PC-3 (cell line): ENCODE measurements around the gene CCDC87. TPM values are rescaled to one million over a fixed set of nuclear protein-coding genes. Genes with fewer than 3 reads are reported as not detected.

ENCODE experiments used
- ATAC-seq: fragments of 200-7000 bp; cut with Tn5 transposase; 2 replicates; pipeline ENCODE4 v1.9.1; 2020; ENCODE audit warnings: mild to moderate bottlenecking, moderate library complexity
- BruUV-seq: library from RNA; stranded (reverse); fragments of 400-500 nt; replicated peaks from 2 replicates; lab custom pipeline; 2021; lab: Mats Ljungman, UMichigan
- CTCF ChIA-PET: fragments of 300-600 bp; sonication (Branson Sonifier 250); formaldehyde crosslinking; loops from one replicate; lab custom pipeline; 2022; ENCODE audit warnings: antibody characterized with exemption; lab: Charles Lee
- POLR2A ChIA-PET: fragments of 300-600 bp; sonication (Branson Sonifier 250); formaldehyde crosslinking; loops from one replicate; lab custom pipeline; 2022; ENCODE audit warnings: antibody characterized with exemption; ENCODE audit not compliant: unreplicated experiment; lab: Charles Lee
- DNase-seq: peaks from one replicate; pipeline ENCODE4 v3.0.0-alpha.2; 2015
- H2AFZ ChIP-seq: fragments of 300-600 bp; sonication (generic); 2 replicates; pipeline ENCODE4 v1.6.0; 2016; ENCODE audit warnings: antibody characterized with exemption, low read length
- H3F3A ChIP-seq: fragments of 300-600 bp; sonication (generic); one replicate; pipeline ENCODE4 v1.6.0; 2017; ENCODE audit warnings: antibody characterized with exemption, low read length, control low read depth, mild to moderate bottlenecking; ENCODE audit not compliant: unreplicated experiment
- H3K27ac ChIP-seq: fragments of 300-600 bp; sonication (generic); 2 replicates; pipeline ENCODE4 v1.5.1; 2016; ENCODE audit warnings: mild to moderate bottlenecking, low read length
- H3K27me3 ChIP-seq: fragments of 300-600 bp; sonication (generic); 2 replicates; pipeline ENCODE4 v1.6.1; 2016; ENCODE audit warnings: low read length, mixed read lengths
- H3K36me3 ChIP-seq: fragments of 300-600 bp; sonication (generic); 2 replicates; pipeline ENCODE4 v1.6.1; 2016; ENCODE audit warnings: low read depth, mixed run types, low read length, mixed read lengths
- H3K4me1 ChIP-seq: fragments of 300-600 bp; sonication (generic); 2 replicates; pipeline ENCODE4 v1.5.1; 2016; ENCODE audit warnings: low read length; ENCODE audit not compliant: insufficient read depth
- H3K4me2 ChIP-seq: fragments of 300-600 bp; sonication (generic); 2 replicates; pipeline ENCODE4 v1.6.0; 2016; ENCODE audit warnings: low read length
- H3K4me3 ChIP-seq: fragments of 300-600 bp; sonication (generic); 2 replicates; pipeline ENCODE4 v1.5.1; 2016; ENCODE audit warnings: mild to moderate bottlenecking, low read length, mixed read lengths
- H3K79me2 ChIP-seq: fragments of 300-600 bp; sonication (generic); 2 replicates; pipeline ENCODE4 v1.6.1; 2017; ENCODE audit warnings: low read length, mixed read lengths
- H3K9ac ChIP-seq: fragments of 300-600 bp; sonication (generic); 2 replicates; pipeline ENCODE4 v1.6.0; 2016; ENCODE audit warnings: mild to moderate bottlenecking, low read length
- H3K9me2 ChIP-seq: fragments of 300-600 bp; sonication (generic); replicated peaks from 2 replicates; pipeline ENCODE4 v1.6.1; 2016; ENCODE audit warnings: mixed run types, low read length, mixed read lengths
- H3K9me3 ChIP-seq: fragments of 300-600 bp; sonication (generic); 2 replicates; pipeline ENCODE4 v1.6.1; 2016; ENCODE audit warnings: low read length, mixed read lengths
- H4K20me1 ChIP-seq: fragments of 300-600 bp; sonication (generic); 2 replicates; pipeline ENCODE4 v1.6.1; 2016; ENCODE audit warnings: low read length, mixed read lengths
- CTCF ChIP-seq: fragments of 300-600 bp; sonication (generic); conservative IDR thresholded peaks from 2 replicates; pipeline ENCODE4 v1.5.1; 2017; ENCODE audit warnings: antibody characterized with exemption, low read depth, mild to moderate bottlenecking, low read length
- EZH2 ChIP-seq: fragments of 300-600 bp; sonication (generic); IDR thresholded peaks from one replicate; pipeline ENCODE4 v1.6.1; 2017; ENCODE audit warnings: antibody characterized with exemption, mild to moderate bottlenecking, low read length; ENCODE audit not compliant: unreplicated experiment
- EZH2phosphoT487 ChIP-seq: fragments of 300-600 bp; sonication (generic); IDR thresholded peaks from 2 replicates; pipeline ENCODE4 v1.6.1; 2018; ENCODE audit warnings: mild to moderate bottlenecking, antibody characterized with exemption, low read length, borderline replicate concordance
- intact Hi-C: fragments of 100-400 bp; cut with micrococcal nuclease; formaldehyde crosslinking; loops from 2 replicates; pipeline ENCODE4 v1.9.0; 2023
- total RNA-seq: library from RNA; depleted of rRNA; stranded (reverse); fragments of >200 nt; gene quantifications from 2 replicates; pipeline ENCODE4 v1.2.3, GENCODE V29; 2014

Gene CCDC87
- total RNA-seq, 1 experiment from 2014 or later = 0.69 TPM

GRCh38 chr11:66617155-66617834, 24.4 kb upstream of the CCDC87 start:
- Histone ChIP-seq H3K9ac (peak overlapping the region; percentile 94), H2AFZ (no peak overlapping the region), H3K4me2 (peak overlapping the region; percentile 88), H3K27ac (peak overlapping the region; percentile 72), H3K36me3 (peaks cover 35% of the 10 kb centered on the region), H3K9me3 (no peaks in the 10 kb centered on the region), H3K27me3 (no peaks in the 10 kb centered on the region), H4K20me1 (peaks cover 51% of the 10 kb centered on the region), H3K79me2 (peaks cover 71% of the 10 kb centered on the region), H3K4me1 (peaks cover 31% of the 10 kb centered on the region), H3F3A (no peaks in the 10 kb centered on the region), H3K4me3 (peak overlapping the region; percentile 89), H3K9me2 (no peaks in the 10 kb centered on the region)
- ATAC-seq (peak; percentile 9), DNase-seq (peak; percentile 44)
- intact Hi-C loops = loop anchor here (2.0 kb wide), 3 partner anchors 22 to 70 kb away; partner anchors contain the start of genes ACTN3, CCDC87, CCS and RBM4
- POLR2A ChIA-PET = interaction anchor here (0.5 to 1.5 kb wide), 7 partner anchors 19 to 151 kb away, joined by 3 to 20 read pairs (median 3); partner anchors contain the start of genes DPP3, RBM4 and ZDHHC24
- CTCF ChIA-PET = no interaction called here
- BruUV-seq = no TSS peak
- TF ChIP-seq EZH2phosphoT487 (no peak), CTCF (no peak), EZH2 (no peak)

- TSS peak; percentile 39 for BruUV-seq
- Histone ChIP-seq H3K27me3 (no peaks in the 10 kb centered on the region), H2AFZ (peak within 1 kb of the TSS; percentile 71), H3K4me1 (peaks cover 34% of the 10 kb centered on the region), H3F3A (no peaks in the 10 kb centered on the region), H3K4me2 (peak within 1 kb of the TSS; percentile 88), H3K27ac (peak within 1 kb of the TSS; percentile 77), H4K20me1 (peaks cover 44% of the 10 kb centered on the region), H3K36me3 (peaks cover 31% of the 10 kb centered on the region), H3K79me2 (peaks cover 64% of the 10 kb centered on the region), H3K9me3 (no peaks in the 10 kb centered on the region), H3K9me2 (no peaks in the 10 kb centered on the region), H3K9ac (peak within 1 kb of the TSS; percentile 94), H3K4me3 (peak within 1 kb of the TSS; percentile 89)
- DNase-seq (peak; percentile 100), ATAC-seq (peak; percentile 94)
- intact Hi-C loops = loop anchor here (2.0 kb wide), 3 partner anchors 22 to 70 kb away; partner anchors contain the start of genes ACTN3, CCDC87, CCS and RBM4
- ChIA-PET POLR2A (interaction anchor here (0.5 to 1.5 kb wide), 11 partner anchors 18 to 192 kb away, joined by 3 to 20 read pairs (median 3); partner anchors contain the start of genes DPP3, RBM4, RBM4B and ZDHHC24), CTCF (interaction anchor here (0.6 kb wide), 2 partner anchors 151 to 359 kb away, joined by 4 to 5 read pairs; no protein-coding TSS in a partner anchor)
- TF ChIP-seq EZH2 = no peak
- TF ChIP-seq CTCF = no peak
- TF ChIP-seq EZH2phosphoT487 = no peak
These were observed 23.7 kb upstream of the CCDC87 start, which contains the start of gene RBM14 for GRCh38 chr11:66616379-66617154. RBM14 (plus strand) TSS chr11:66616630; CDS start chr11:66616721, 91 bp downstream.
